ENCODE data around the gene NDUFA9.

GRCh38 chr12:4679711-4680110 is 30.8 kb downstream of the NDUFA9 start:
- TF ChIP-seq EP300 (IDR thresholded peaks at IDR 0.05): no peak
- no peak for TF ChIP-seq CTCF (IDR thresholded peaks at IDR 0.05)

Data from suprapubic skin (tissue), 3 donors.